Testis (tissue), 3 donors: Measurements from ENCODE around the gene BLOC1S6. TPM values are rescaled to one million over a fixed set of nuclear protein-coding genes. Genes with fewer than 3 reads are reported as not detected.

Experiments used
- DNase-seq: peaks from one replicate; pipeline ENCODE4 v3.0.0-alpha.2; 2019
- H3K27ac ChIP-seq, 2 donors: fragments of 200-600 bp; sonication (generic); one replicate each; pipeline ENCODE4 v1.5.1; 2019
- H3K27me3 ChIP-seq: fragments of 200-600 bp; sonication (generic); one replicate; pipeline ENCODE4 v1.5.1; 2019
- H3K36me3 ChIP-seq: fragments of 200-600 bp; sonication (generic); one replicate; pipeline ENCODE4 v1.5.1; 2017; ENCODE audit warnings: low read depth; ENCODE audit errors: missing control alignments
- H3K4me1 ChIP-seq: fragments of 200-600 bp; sonication (generic); one replicate; pipeline ENCODE4 v1.5.1; 2019
- H3K4me3 ChIP-seq, 2 donors: fragments of 200-600 bp; sonication (generic); one replicate each; pipeline ENCODE4 v1.5.1; 2017 to 2019
- H3K9me3 ChIP-seq: fragments of 200-600 bp; sonication (generic); one replicate; pipeline ENCODE4 v1.5.1; 2017
- CTCF ChIP-seq, 3 experiments: fragments of 450-650 bp in 2 of 3; fragments of 200-600 bp in 1 of 3; sonication (generic) in 1 of 3; IDR thresholded peaks; one replicate each; pipeline ENCODE4 v1.5.1; 2016 to 2019; ENCODE audit warnings: antibody characterized with exemption in 3 of 3, mild to moderate bottlenecking in 2 of 3, moderate library complexity in 1 of 3
- POLR2A ChIP-seq: fragments of 450-650 bp; IDR thresholded peaks from one replicate; pipeline ENCODE4 v1.6.1; 2017; ENCODE audit warnings: antibody characterized with exemption, mild to moderate bottlenecking, moderate library complexity
- WGBS, 2 donors: methylation state at CpG; one replicate each; pipeline ENCODE4 v1.1.5; 2018; 5-methylcytosine and 5-hydroxymethylcytosine counted together
- intact Hi-C: fragments of 100-400 bp; cut with DNase I; formaldehyde crosslinking; loops from one replicate; pipeline ENCODE4 v1.15.1; 2023; ENCODE audit warnings: low total_unique reads
- polyA plus RNA-seq: library from polyadenylated mRNA; stranded (reverse); fragments of 350-450 nt; fragmentation: Illumina TruSeq; extraction: RNeasy Lipid Tissue Mini Kit (QIAGEN cat#74804); gene quantifications from one replicate; pipeline ENCODE4 v1.2.3, GENCODE V29; 2014; ENCODE audit warnings: low read depth, low replicate concordance; ENCODE audit not compliant: insufficient read depth
- total RNA-seq, 2 donors: library from RNA; depleted of rRNA; stranded (reverse); fragments of >200 nt; gene quantifications; one replicate each; pipeline ENCODE4 v1.2.3, GENCODE V29; 2016

The BLOC1S6 gene
- total and polyA plus RNA-seq, 3 donors from 2014 or later = 29.1 to 49.7 (median 45.3) TPM

- intact Hi-C loops = no loop called here
- no peak overlapping the region for H3K4me3 ChIP-seq
- no peaks in the 10 kb centered on the region for H3K4me1 ChIP-seq
- no peak overlapping the region for H3K27ac ChIP-seq
- H3K27me3 ChIP-seq = no peaks in the 10 kb centered on the region
- WGBS, 2 donors = 79% methylated on average over 7 of the region's 7 CpGs
- TF ChIP-seq CTCF (IDR thresholded peaks at IDR 0.05) (no peak), POLR2A (no peak)
- H3K9me3 ChIP-seq = no peaks in the 10 kb centered on the region
- H3K36me3 ChIP-seq = no peaks in the 10 kb centered on the region
- DNase-seq = no peak
These were observed 43.9 kb downstream of the BLOC1S6 start for GRCh38 chr15:45630917-45631691.

GRCh38 chr15:45631776-45632175, 44.6 kb downstream of the BLOC1S6 start:
- intact Hi-C loops = no loop called here
- 76 to 85% methylated on average over 2 of the region's 2 CpGs for WGBS, 2 donors
- no peaks in the 10 kb centered on the region for H3K9me3 ChIP-seq
- H3K4me1 ChIP-seq = peaks cover under 1% of the 10 kb centered on the region
- H3K27ac ChIP-seq = no peak overlapping the region
- no peaks in the 10 kb centered on the region for H3K36me3 ChIP-seq
- H3K4me3 ChIP-seq = no peak overlapping the region
- no peaks in the 10 kb centered on the region for H3K27me3 ChIP-seq
- TF ChIP-seq POLR2A (no peak), CTCF (IDR thresholded peaks at IDR 0.05) (no peak)
- no peak for DNase-seq

GRCh38 chr15:45634432-45635190, 47.4 kb downstream of the BLOC1S6 start, which contains the start of gene SQOR:
Gene SQOR, plus strand, starts transcription at chr15:45635029. Its CDS starts 23,895 bp downstream, at chr15:45658924.
- Histone ChIP-seq H3K4me1 (peaks cover 5% of the 10 kb centered on the region), H3K27ac (peak within 1 kb of the TSS; percentile 69 to 80), H3K36me3 (no peaks in the 10 kb centered on the region), H3K9me3 (no peaks in the 10 kb centered on the region), H3K4me3 (peak within 1 kb of the TSS; percentile 67 to 71), H3K27me3 (no peaks in the 10 kb centered on the region)
- peak; percentile 82 for DNase-seq
- intact Hi-C loops = no loop called here
- 4 to 11% methylated on average over 6 to 48 of the region's 53 CpGs for WGBS, 2 donors
- peak in 1 of 3 experiments; percentile 15 for TF ChIP-seq CTCF (IDR thresholded peaks at IDR 0.05)
- no peak for TF ChIP-seq POLR2A

GRCh38 chr15:45635191-45635638, 48.0 kb downstream of the BLOC1S6 start:
- H3K27me3 ChIP-seq = no peaks in the 10 kb centered on the region
- TF ChIP-seq POLR2A (no peak), CTCF (IDR thresholded peaks at IDR 0.05) (peak in 1 of 3 experiments; percentile 36)
- peaks cover 5% of the 10 kb centered on the region for H3K4me1 ChIP-seq
- H3K27ac ChIP-seq = peak overlapping the region; percentile 69 to 80
- intact Hi-C loops = no loop called here
- DNase-seq = peak; percentile 70
- H3K4me3 ChIP-seq = peak overlapping the region; percentile 67 to 71
- no peaks in the 10 kb centered on the region for H3K9me3 ChIP-seq
- no peaks in the 10 kb centered on the region for H3K36me3 ChIP-seq
- WGBS, 2 donors = 0% methylated on average over 10 to 29 of the region's 29 CpGs
